Measurements from ENCODE around the gene PBLD.

DNA sequence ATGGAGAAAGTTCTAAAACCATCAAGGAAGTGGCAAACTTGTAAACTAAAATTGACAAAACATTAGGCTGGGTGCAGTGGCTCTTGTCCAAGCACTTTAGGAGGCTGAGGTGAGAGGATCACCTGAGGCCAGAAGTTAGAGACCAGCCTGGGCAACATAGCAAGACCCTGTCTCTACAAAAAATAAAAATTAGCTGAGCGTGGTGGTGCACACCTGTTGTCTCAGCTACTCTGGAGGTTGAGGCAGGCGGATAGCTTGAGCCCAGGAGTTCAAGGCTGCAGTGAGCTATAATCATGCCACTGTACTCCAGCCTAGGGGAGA, 30.3 kb downstream of the PBLD start:
- TF ChIP-seq, protein P1, sequence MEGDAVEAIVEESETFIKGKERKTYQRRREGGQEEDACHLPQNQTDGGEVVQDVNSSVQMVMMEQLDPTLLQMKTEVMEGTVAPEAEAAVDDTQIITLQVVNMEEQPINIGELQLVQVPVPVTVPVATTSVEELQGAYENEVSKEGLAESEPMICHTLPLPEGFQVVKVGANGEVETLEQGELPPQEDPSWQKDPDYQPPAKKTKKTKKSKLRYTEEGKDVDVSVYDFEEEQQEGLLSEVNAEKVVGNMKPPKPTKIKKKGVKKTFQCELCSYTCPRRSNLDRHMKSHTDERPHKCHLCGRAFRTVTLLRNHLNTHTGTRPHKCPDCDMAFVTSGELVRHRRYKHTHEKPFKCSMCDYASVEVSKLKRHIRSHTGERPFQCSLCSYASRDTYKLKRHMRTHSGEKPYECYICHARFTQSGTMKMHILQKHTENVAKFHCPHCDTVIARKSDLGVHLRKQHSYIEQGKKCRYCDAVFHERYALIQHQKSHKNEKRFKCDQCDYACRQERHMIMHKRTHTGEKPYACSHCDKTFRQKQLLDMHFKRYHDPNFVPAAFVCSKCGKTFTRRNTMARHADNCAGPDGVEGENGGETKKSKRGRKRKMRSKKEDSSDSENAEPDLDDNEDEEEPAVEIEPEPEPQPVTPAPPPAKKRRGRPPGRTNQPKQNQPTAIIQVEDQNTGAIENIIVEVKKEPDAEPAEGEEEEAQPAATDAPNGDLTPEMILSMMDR (IDR thresholded peaks at IDR 0.05; ENCODE audit: low read depth, low read length), result no peak
- TF ChIP-seq POLR2A (IDR thresholded peaks at IDR 0.05; ENCODE audit: extremely low read depth, insufficient read length), result no peak
- no peak for TF ChIP-seq MYC (IDR thresholded peaks at IDR 0.05; ENCODE audit: low read depth, low read length)

All from NB4 (cell line).